HG02642 (cell line): ENCODE measurements around the gene KLHDC4.
"Not testable (repeated sequence)": the region's sequence is repeated elsewhere in the genome, so short reads cannot be mapped to it uniquely, and the experiment has no call there.

ENCODE experiments used
- ATAC-seq: cut with Tn5 transposase; IDR thresholded peaks from one replicate; pipeline ENCODE4 v1.9.1; 2021; ENCODE audit warnings: mild to moderate bottlenecking; ENCODE audit not compliant: unreplicated experiment, poor library complexity

Gene KLHDC4

GRCh38 chr16:87765776-87766484 is at the start of gene KLHDC4:
TSS of gene KLHDC4 (minus strand) at chr16:87765986. CDS start at chr16:87765890, 96 bp downstream.
- peak; percentile 81 for ATAC-seq

GRCh38 chr16:87815567-87815966 is 49.8 kb upstream of the KLHDC4 start:
- ATAC-seq, result no peak

- ATAC-seq, result no peak
These were observed 46.4 kb upstream of the KLHDC4 start for GRCh38 chr16:87812200-87812656.

- not testable (repeated sequence) for ATAC-seq
These were observed 45.7 kb upstream of the KLHDC4 start for GRCh38 chr16:87811454-87811853.

- ATAC-seq, result peak; percentile 57
These were observed 43.5 kb upstream of the KLHDC4 start for GRCh38 chr16:87809150-87809902.

- ATAC-seq, result no peak
These were observed 42.3 kb upstream of the KLHDC4 start for GRCh38 chr16:87808108-87808507.

GRCh38 chr16:87806641-87807546 is 41.1 kb upstream of the KLHDC4 start:
- no peak for ATAC-seq

- no peak for ATAC-seq
These were observed 40.5 kb upstream of the KLHDC4 start for GRCh38 chr16:87806261-87806640.

- no peak for ATAC-seq
These were observed 37.6 kb upstream of the KLHDC4 start for GRCh38 chr16:87803385-87803784.

- ATAC-seq, result no peak
These were observed 36.9 kb upstream of the KLHDC4 start for GRCh38 chr16:87802670-87803069.

GRCh38 chr16:87801679-87802259 is 36.0 kb upstream of the KLHDC4 start:
- ATAC-seq, result no peak

GRCh38 chr16:87800497-87800896 is 34.7 kb upstream of the KLHDC4 start:
- no peak for ATAC-seq

GRCh38 chr16:87795336-87795735 is 29.6 kb upstream of the KLHDC4 start:
- ATAC-seq, result no peak

- ATAC-seq, result no peak
These were observed 28.8 kb upstream of the KLHDC4 start for GRCh38 chr16:87794485-87795078.

GRCh38 chr16:87792205-87792565 is 26.4 kb upstream of the KLHDC4 start:
- no peak for ATAC-seq

GRCh38 chr16:87791295-87792204 is 25.8 kb upstream of the KLHDC4 start:
- ATAC-seq, result no peak

GRCh38 chr16:87790292-87791100 is 24.7 kb upstream of the KLHDC4 start:
- no peak for ATAC-seq
